MCF 10A (cell line): ENCODE results near the gene AGL. TPM values are rescaled to one million over a fixed set of nuclear protein-coding genes. Genes with fewer than 3 reads are reported as not detected.
"Not testable (repeated sequence)": the region's sequence is repeated elsewhere in the genome, so short reads cannot be mapped to it uniquely, and the experiment has no call there.

Source experiments
- BruUV-seq: library from RNA; stranded (reverse); fragments of 400-500 nt; replicated peaks from 2 replicates; lab custom pipeline; 2021; lab: Mats Ljungman, UMichigan
- CTCF ChIA-PET: fragments of 300-600 bp; sonication (Branson Sonifier 250); formaldehyde crosslinking; extraction: SDS; loops from one replicate; lab custom pipeline; 2021; ENCODE audit warnings: antibody characterized with exemption, inconsistent platforms; lab: Yijun Ruan, JAX
- POLR2A ChIA-PET: fragments of 300-600, 350-650 bp; sonication (Branson Sonifier 250); formaldehyde crosslinking; extraction: SDS; loops from one replicate; lab custom pipeline; 2020; ENCODE audit warnings: antibody characterized with exemption, inconsistent platforms; lab: Yijun Ruan, JAX
- DNase-seq: peaks from one replicate; pipeline ENCODE4 v3.0.0-alpha.2; 2018; ENCODE audit not compliant: unreplicated experiment
- H3K27ac Mint-ChIP-seq: one replicate; pipeline ENCODE4 v1.8.0; 2022; ENCODE audit warnings: mild to moderate bottlenecking, low read depth, mixed read lengths; ENCODE audit not compliant: unreplicated experiment
- H3K27me3 Mint-ChIP-seq: one replicate; pipeline ENCODE4 v1.8.0; 2022; ENCODE audit warnings: mixed read lengths; ENCODE audit not compliant: insufficient read depth, unreplicated experiment
- H3K36me3 Mint-ChIP-seq: one replicate; pipeline ENCODE4 v1.8.0; 2022; ENCODE audit warnings: mild to moderate bottlenecking, moderate library complexity, mixed read lengths; ENCODE audit not compliant: insufficient read depth, unreplicated experiment
- H3K4me1 Mint-ChIP-seq: one replicate; pipeline ENCODE4 v1.8.0; 2022; ENCODE audit warnings: mixed read lengths; ENCODE audit not compliant: insufficient read depth, unreplicated experiment
- H3K4me3 Mint-ChIP-seq: one replicate; pipeline ENCODE4 v1.8.0; 2022; ENCODE audit warnings: mild to moderate bottlenecking, moderate library complexity, mixed read lengths; ENCODE audit not compliant: unreplicated experiment
- H3K9me3 Mint-ChIP-seq: one replicate; pipeline ENCODE4 v1.8.0; 2022; ENCODE audit warnings: mixed read lengths; ENCODE audit not compliant: unreplicated experiment
- intact Hi-C: fragments of 100-400 bp; cut with micrococcal nuclease; formaldehyde crosslinking; loops from 2 replicates; pipeline ENCODE4 v1.14.1; 2022
- total RNA-seq: library from RNA; stranded (reverse); gene quantifications from 2 replicates; pipeline ENCODE4 v1.2.3, GENCODE V29; 2022
- TF ChIP-seq, protein P1 (sequence below): fragments of 200-600 bp; IDR thresholded peaks from one replicate; pipeline ENCODE4 v1.8.0; 2022; ENCODE audit warnings: antibody characterized with exemption, mild to moderate bottlenecking; ENCODE audit not compliant: unreplicated experiment

Gene AGL
- total RNA-seq, 1 experiment from 2014 or later = 8.9 TPM

DNA sequence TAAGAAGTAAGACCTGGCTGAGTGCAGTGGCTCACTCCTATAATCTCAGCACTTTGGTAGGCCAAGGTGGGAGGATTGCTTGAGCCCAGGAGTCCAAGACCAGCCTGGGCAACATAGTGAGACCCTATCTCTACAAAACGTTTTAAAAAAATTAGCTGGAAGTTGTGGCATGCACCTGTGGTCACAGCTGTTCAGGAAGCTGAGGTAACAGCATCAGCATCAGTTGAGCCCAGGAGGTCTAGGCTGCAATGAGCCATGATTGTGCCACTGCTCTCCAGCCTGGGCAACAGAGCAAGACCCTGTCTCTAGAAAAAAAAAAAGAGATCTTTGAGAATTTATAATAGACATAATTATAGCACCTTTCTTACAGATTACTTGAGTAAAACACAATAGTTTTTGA lies 36.0 kb downstream of the AGL start:
- CTCF ChIA-PET = interaction anchor here (0.6 to 0.7 kb wide), 2 partner anchors 360 to 505 kb away, joined by 3 to 4 read pairs; no protein-coding TSS in a partner anchor
- POLR2A ChIA-PET = no interaction called here
- no TSS peak for BruUV-seq
- no peak overlapping the region for H3K4me3 Mint-ChIP-seq
- H3K27me3 Mint-ChIP-seq = no peaks in the 10 kb centered on the region
- no peak overlapping the region for H3K27ac Mint-ChIP-seq
- intact Hi-C loops = no loop called here
- no peaks in the 10 kb centered on the region for H3K4me1 Mint-ChIP-seq
- no peaks in the 10 kb centered on the region for H3K9me3 Mint-ChIP-seq
- DNase-seq = no peak
- H3K36me3 Mint-ChIP-seq = peaks cover 26% of the 10 kb centered on the region
- TF ChIP-seq, protein P1, sequence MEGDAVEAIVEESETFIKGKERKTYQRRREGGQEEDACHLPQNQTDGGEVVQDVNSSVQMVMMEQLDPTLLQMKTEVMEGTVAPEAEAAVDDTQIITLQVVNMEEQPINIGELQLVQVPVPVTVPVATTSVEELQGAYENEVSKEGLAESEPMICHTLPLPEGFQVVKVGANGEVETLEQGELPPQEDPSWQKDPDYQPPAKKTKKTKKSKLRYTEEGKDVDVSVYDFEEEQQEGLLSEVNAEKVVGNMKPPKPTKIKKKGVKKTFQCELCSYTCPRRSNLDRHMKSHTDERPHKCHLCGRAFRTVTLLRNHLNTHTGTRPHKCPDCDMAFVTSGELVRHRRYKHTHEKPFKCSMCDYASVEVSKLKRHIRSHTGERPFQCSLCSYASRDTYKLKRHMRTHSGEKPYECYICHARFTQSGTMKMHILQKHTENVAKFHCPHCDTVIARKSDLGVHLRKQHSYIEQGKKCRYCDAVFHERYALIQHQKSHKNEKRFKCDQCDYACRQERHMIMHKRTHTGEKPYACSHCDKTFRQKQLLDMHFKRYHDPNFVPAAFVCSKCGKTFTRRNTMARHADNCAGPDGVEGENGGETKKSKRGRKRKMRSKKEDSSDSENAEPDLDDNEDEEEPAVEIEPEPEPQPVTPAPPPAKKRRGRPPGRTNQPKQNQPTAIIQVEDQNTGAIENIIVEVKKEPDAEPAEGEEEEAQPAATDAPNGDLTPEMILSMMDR = no peak

DNA sequence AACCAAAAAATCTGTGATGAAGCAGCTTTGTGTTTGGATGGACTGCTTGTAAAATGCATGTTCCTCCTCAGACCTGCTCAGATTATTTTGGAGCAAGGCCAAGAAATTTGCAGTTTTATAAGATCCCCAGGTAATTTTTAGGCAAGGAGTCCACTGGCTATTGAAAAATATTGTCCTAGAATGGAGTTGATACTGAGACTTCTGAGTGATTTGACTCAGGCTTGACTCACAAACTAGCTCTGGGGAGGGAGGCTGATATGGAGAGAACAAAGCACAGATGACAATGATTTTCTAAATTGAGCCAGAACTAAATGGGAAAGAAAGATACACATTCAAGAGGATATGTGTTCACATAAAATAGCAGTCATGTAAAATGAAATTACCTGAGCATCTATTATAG lies 36.7 kb downstream of the AGL start:
- H3K27ac Mint-ChIP-seq = no peak overlapping the region
- peaks cover 26% of the 10 kb centered on the region for H3K36me3 Mint-ChIP-seq
- H3K4me3 Mint-ChIP-seq = no peak overlapping the region
- H3K27me3 Mint-ChIP-seq = no peaks in the 10 kb centered on the region
- no peaks in the 10 kb centered on the region for H3K4me1 Mint-ChIP-seq
- ChIA-PET POLR2A (no interaction called here), CTCF (interaction anchor here (0.6 to 0.7 kb wide), 3 partner anchors 359 to 1268 kb away, joined by 3 to 4 read pairs (median 3); no protein-coding TSS in a partner anchor)
- BruUV-seq = no TSS peak
- TF ChIP-seq, protein P1 = no peak
- DNase-seq = no peak
- intact Hi-C loops = no loop called here
- H3K9me3 Mint-ChIP-seq = no peaks in the 10 kb centered on the region

DNA sequence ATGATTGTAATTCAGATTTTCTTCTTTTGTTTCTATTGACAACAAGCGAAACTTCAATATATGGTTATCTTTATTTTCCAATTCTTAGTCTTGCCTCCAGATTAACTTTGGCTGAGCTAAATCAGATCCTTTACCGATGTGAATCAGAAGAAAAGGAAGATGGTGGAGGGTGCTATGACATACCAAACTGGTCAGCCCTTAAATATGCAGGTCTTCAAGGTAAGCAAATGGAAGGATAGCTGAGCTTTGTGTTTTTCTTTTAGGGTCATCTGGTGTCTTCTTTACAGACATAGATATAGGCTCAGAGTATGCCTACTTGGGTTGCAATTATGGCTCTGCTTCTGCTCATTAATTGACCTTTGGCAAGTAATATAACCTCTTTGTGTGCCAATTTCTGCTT lies 37.7 kb downstream of the AGL start:
- Mint-ChIP-seq H3K4me1 (no peaks in the 10 kb centered on the region), H3K9me3 (no peaks in the 10 kb centered on the region), H3K4me3 (no peak overlapping the region), H3K36me3 (peaks cover 26% of the 10 kb centered on the region), H3K27ac (no peak overlapping the region), H3K27me3 (no peaks in the 10 kb centered on the region)
- TF ChIP-seq, protein P1 = no peak
- DNase-seq = no peak
- intact Hi-C loops = no loop called here
- ChIA-PET CTCF (no interaction called here), POLR2A (no interaction called here)
- no TSS peak for BruUV-seq

DNA sequence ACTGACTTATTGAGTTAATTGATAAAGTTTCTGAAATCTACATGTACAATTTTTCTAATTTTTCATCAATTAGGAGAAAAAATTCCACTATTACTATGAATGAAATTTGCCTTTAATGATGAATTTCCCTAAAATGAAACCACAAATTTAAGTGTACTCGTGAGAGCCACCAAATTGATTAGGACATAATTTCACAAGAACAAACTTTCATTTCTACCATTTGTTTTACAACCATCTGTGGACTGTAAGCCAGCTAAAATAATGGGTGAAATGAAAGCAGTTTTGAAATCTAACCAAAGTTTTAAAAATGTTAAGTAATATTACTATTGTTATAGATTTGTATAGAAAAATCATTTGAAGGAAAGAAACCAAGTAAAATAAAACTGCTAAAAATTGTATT lies 41.8 kb downstream of the AGL start:
- Mint-ChIP-seq H3K27ac (no peak overlapping the region), H3K4me1 (no peaks in the 10 kb centered on the region), H3K4me3 (no peak overlapping the region), H3K27me3 (no peaks in the 10 kb centered on the region), H3K36me3 (peaks cover 24% of the 10 kb centered on the region), H3K9me3 (no peaks in the 10 kb centered on the region)
- DNase-seq = no peak
- TF ChIP-seq, protein P1 = no peak
- intact Hi-C loops = no loop called here
- no TSS peak for BruUV-seq
- POLR2A ChIA-PET = no interaction called here
- CTCF ChIA-PET = no interaction called here

DNA sequence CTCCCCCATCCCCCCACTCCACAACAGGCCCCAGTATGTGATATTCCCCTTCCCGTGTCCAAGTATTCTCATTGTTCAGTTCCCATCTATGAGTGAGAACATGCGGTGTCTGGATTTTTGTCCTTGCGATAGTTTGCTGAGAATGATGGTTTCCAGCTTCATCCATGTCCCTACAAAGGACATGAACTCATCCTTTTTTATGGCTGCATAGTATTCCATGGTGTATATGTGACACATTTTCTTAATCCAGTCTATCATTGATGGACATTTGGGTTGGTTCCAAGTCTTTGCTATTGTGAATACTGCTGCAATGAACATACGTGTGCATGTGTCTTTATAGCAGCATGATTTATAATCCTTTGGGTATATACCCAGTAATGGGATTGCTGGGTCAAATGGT lies 53.1 kb downstream of the AGL start:
- H3K9me3 Mint-ChIP-seq, DNase-seq, POLR2A ChIA-PET, H3K4me1 Mint-ChIP-seq, CTCF ChIA-PET, H3K4me3 Mint-ChIP-seq, BruUV-seq, H3K27me3 Mint-ChIP-seq, H3K27ac Mint-ChIP-seq, intact Hi-C loops: not testable (repeated sequence)
- peaks cover 11% of the 10 kb centered on the region for H3K36me3 Mint-ChIP-seq
